Transverse colon (tissue), 4 donors: ENCODE results near the gene TCOF1. TPM values are rescaled to one million over a fixed set of nuclear protein-coding genes. Genes with fewer than 3 reads are reported as not detected.

Experiments used
- DNase-seq: peaks from one replicate; pipeline ENCODE4 v3.0.0-alpha.2; 2019
- H3K27ac ChIP-seq, 4 donors: fragments of 200-600 bp; sonication (generic); 2 replicates each; pipeline ENCODE4 v1.5.1; 2016 to 2018; ENCODE audit warnings: inconsistent platforms in 4 of 4
- H3K27me3 ChIP-seq: fragments of 200-600 bp; sonication (generic); 2 replicates; pipeline ENCODE4 v1.5.1; 2017; ENCODE audit warnings: inconsistent platforms
- H3K36me3 ChIP-seq, 4 donors: fragments of 200-600 bp; sonication (generic); 2 replicates each; pipeline ENCODE4 v1.5.1; 2017 to 2019; ENCODE audit warnings: inconsistent platforms in 4 of 4
- H3K4me1 ChIP-seq, 4 donors: fragments of 200-600 bp; sonication (generic); 2 replicates each; pipeline ENCODE4 v1.5.1; 2017 to 2020; ENCODE audit warnings: inconsistent platforms in 4 of 4
- H3K4me3 ChIP-seq, 4 donors: fragments of 200-600 bp; sonication (generic); 1 replicate in 1 of 4; 2 replicates in 3 of 4; pipeline versions ENCODE4 v1.5.1 to v1.6.1; 2017 to 2019; ENCODE audit warnings: inconsistent platforms in 4 of 4
- H3K9me3 ChIP-seq, 2 donors: fragments of 200-600 bp; sonication (generic); 2 replicates each; pipeline ENCODE4 v1.5.1; 2017 to 2019; ENCODE audit warnings: inconsistent platforms in 2 of 2
- EP300 ChIP-seq: sonication (generic); formaldehyde crosslinking; IDR thresholded peaks from one replicate; pipeline ENCODE4 v1.6.1; 2017; ENCODE audit warnings: antibody characterized with exemption, low read depth
- POLR2A ChIP-seq: fragments of 450-650 bp; IDR thresholded peaks from one replicate; pipeline ENCODE4 v1.6.1; 2016; ENCODE audit warnings: antibody characterized with exemption, mild to moderate bottlenecking, moderate library complexity
- POLR2AphosphoS5 ChIP-seq, 3 donors: sonication (generic); formaldehyde crosslinking; IDR thresholded peaks; one replicate each; pipeline ENCODE4 v1.6.1; 2016; ENCODE audit warnings: antibody characterized with exemption in 3 of 3
- WGBS, 2 donors: methylation state at CpG; one replicate each; pipeline ENCODE4 v1.1.5; 2018; ENCODE audit warnings: low coverage in 1 of 2; 5-methylcytosine and 5-hydroxymethylcytosine counted together
- in situ Hi-C, 4 donors: fragments of 200-750 bp; cut with MboI; loops; one replicate each; pipeline versions ENCODE4 v1.15.0 to v1.15.1; 2017; ENCODE audit warnings: low sequenced_read_pairs in 3 of 4, low pct_ligation_motif_present in 1 of 4, low pct_unique_long_range_greater_than_20kb in 1 of 4
- intact Hi-C: fragments of 100-400 bp; cut with DNase I; formaldehyde crosslinking; loops from one replicate; pipeline ENCODE4 v1.15.1; 2023; ENCODE audit warnings: low total_unique reads
- total RNA-seq, 4 donors: library from RNA; depleted of rRNA; stranded (reverse); fragments of >200 nt; gene quantifications; one replicate each; pipeline ENCODE4 v1.1.0, GENCODE V29; 2016
- TF ChIP-seq, protein P1 (sequence below), 5 experiments: fragments of 200-600 bp in 3 of 5; fragments of 450-650 bp in 2 of 5; sonication (generic) in 3 of 5; IDR thresholded peaks; 1 replicate in 2 of 5; 2 replicates in 3 of 5; pipeline ENCODE4 v1.5.1; 2016 to 2017; ENCODE audit warnings: antibody characterized with exemption in 5 of 5, inconsistent platforms in 3 of 5, mild to moderate bottlenecking in 2 of 5, moderate library complexity in 1 of 5

The TCOF1 gene
- total RNA-seq, 4 donors from 2014 or later = 12.0 to 87.2 (median 31.3) TPM

- TF ChIP-seq EP300 = no peak
- TF ChIP-seq POLR2AphosphoS5 (IDR thresholded peaks at IDR 0.05) = no peak
- DNase-seq = no peak
- Histone ChIP-seq H3K4me1 (no peaks in the 10 kb centered on the region), H3K27me3 (no peaks in the 10 kb centered on the region), H3K4me3 (no peak overlapping the region), H3K9me3 (no peaks in the 10 kb centered on the region), H3K36me3 (peaks cover 0 to 50% (median 15%) of the 10 kb centered on the region in 4 donors), H3K27ac (no peak overlapping the region)
- WGBS, 2 donors = 89% methylated on average over 5 of the region's 7 CpGs; no CpG with 5 or more reads in 1 of the 2 donors
- intact Hi-C loops = no loop called here
- in situ Hi-C loops = no loop called here
Measured at GRCh38 chr5:150392680-150393079, 35.2 kb downstream of the TCOF1 start.

- H3K4me1 ChIP-seq = no peaks in the 10 kb centered on the region
- no peak overlapping the region for H3K27ac ChIP-seq
- no peak overlapping the region for H3K4me3 ChIP-seq
- 80 to 83% methylated on average over 1 to 3 of the region's 3 CpGs for WGBS, 2 donors
- TF ChIP-seq EP300 (no peak), POLR2A (no peak), POLR2AphosphoS5 (IDR thresholded peaks at IDR 0.05) (no peak)
- TF ChIP-seq, protein P1, sequence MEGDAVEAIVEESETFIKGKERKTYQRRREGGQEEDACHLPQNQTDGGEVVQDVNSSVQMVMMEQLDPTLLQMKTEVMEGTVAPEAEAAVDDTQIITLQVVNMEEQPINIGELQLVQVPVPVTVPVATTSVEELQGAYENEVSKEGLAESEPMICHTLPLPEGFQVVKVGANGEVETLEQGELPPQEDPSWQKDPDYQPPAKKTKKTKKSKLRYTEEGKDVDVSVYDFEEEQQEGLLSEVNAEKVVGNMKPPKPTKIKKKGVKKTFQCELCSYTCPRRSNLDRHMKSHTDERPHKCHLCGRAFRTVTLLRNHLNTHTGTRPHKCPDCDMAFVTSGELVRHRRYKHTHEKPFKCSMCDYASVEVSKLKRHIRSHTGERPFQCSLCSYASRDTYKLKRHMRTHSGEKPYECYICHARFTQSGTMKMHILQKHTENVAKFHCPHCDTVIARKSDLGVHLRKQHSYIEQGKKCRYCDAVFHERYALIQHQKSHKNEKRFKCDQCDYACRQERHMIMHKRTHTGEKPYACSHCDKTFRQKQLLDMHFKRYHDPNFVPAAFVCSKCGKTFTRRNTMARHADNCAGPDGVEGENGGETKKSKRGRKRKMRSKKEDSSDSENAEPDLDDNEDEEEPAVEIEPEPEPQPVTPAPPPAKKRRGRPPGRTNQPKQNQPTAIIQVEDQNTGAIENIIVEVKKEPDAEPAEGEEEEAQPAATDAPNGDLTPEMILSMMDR (IDR thresholded peaks at IDR 0.05) = no peak
- no peaks in the 10 kb centered on the region for H3K9me3 ChIP-seq
- H3K36me3 ChIP-seq = peaks cover 0 to 48% (median 15%) of the 10 kb centered on the region in 4 donors
- in situ Hi-C loops (no loop called here), intact Hi-C loops (no loop called here)
- no peaks in the 10 kb centered on the region for H3K27me3 ChIP-seq
- DNase-seq = no peak
Measured at GRCh38 chr5:150393096-150393645, 35.7 kb downstream of the TCOF1 start.

GRCh38 chr5:150394131-150394530, 36.6 kb downstream of the TCOF1 start:
- Histone ChIP-seq H3K4me3 (no peak overlapping the region), H3K27me3 (no peaks in the 10 kb centered on the region), H3K9me3 (no peaks in the 10 kb centered on the region), H3K27ac (no peak overlapping the region), H3K4me1 (no peaks in the 10 kb centered on the region), H3K36me3 (peaks cover 0 to 40% (median 15%) of the 10 kb centered on the region in 4 donors)
- no peak for DNase-seq
- TF ChIP-seq POLR2A (no peak), EP300 (no peak), POLR2AphosphoS5 (IDR thresholded peaks at IDR 0.05) (no peak)
- TF ChIP-seq, protein P1 (IDR thresholded peaks at IDR 0.05) = no peak
- in situ Hi-C loops (no loop called here), intact Hi-C loops (no loop called here)
- 70% methylated on average over 3 of the region's 3 CpGs; no CpG with 5 or more reads in 1 of the 2 donors for WGBS, 2 donors

- H3K36me3 ChIP-seq = peaks cover 0 to 40% (median 15%) of the 10 kb centered on the region in 4 donors
Measured at GRCh38 chr5:150394912-150395687, 37.6 kb downstream of the TCOF1 start.

More at GRCh38 chr5:150394912-150395687, 37.6 kb downstream of the TCOF1 start:
- no peaks in the 10 kb centered on the region for H3K9me3 ChIP-seq
- no peak overlapping the region for H3K4me3 ChIP-seq
- H3K27ac ChIP-seq = no peak overlapping the region
- no peak for DNase-seq
- H3K4me1 ChIP-seq = no peaks in the 10 kb centered on the region
- in situ Hi-C loops = no loop called here
- 59 to 72% methylated on average over 7 to 13 of the region's 13 CpGs for WGBS, 2 donors
- no peak for TF ChIP-seq POLR2A
- TF ChIP-seq POLR2AphosphoS5 (IDR thresholded peaks at IDR 0.05) = no peak
- TF ChIP-seq EP300 = no peak
- TF ChIP-seq, protein P1 (IDR thresholded peaks at IDR 0.05) = no peak
- no peaks in the 10 kb centered on the region for H3K27me3 ChIP-seq
- intact Hi-C loops = no loop called here
